ELF-1 (cell line): ENCODE measurements around the gene DDX49.
A peak's percentile ranks its signal among the peaks of the same experiment; 100 is the strongest.
"Not testable (repeated sequence)": the region's sequence is repeated elsewhere in the genome, so short reads cannot be mapped to it uniquely, and the experiment has no call there.

ENCODE experiments used
- DNase-seq: peaks from one replicate; pipeline ENCODE4 v3.0.0-alpha.2; 2016; ENCODE audit warnings: low read depth, low spot score

DDX49 gene

GRCh38 chr19:18941628-18942354, 22.3 kb downstream of the DDX49 start:
- DNase-seq, result no peak

GRCh38 chr19:18942692-18943091, 23.2 kb downstream of the DDX49 start:
- no peak for DNase-seq

GRCh38 chr19:18943465-18943864, 23.9 kb downstream of the DDX49 start:
- no peak for DNase-seq

- DNase-seq, result no peak
Measured at GRCh38 chr19:18945297-18945696, 25.8 kb downstream of the DDX49 start.

GRCh38 chr19:18946335-18946734, 26.8 kb downstream of the DDX49 start:
- DNase-seq, result no peak

GRCh38 chr19:18946918-18947317, 27.4 kb downstream of the DDX49 start:
- DNase-seq, result no peak

- no peak for DNase-seq
Measured at GRCh38 chr19:18948075-18948975, 28.8 kb downstream of the DDX49 start.

GRCh38 chr19:18948976-18949356, 29.5 kb downstream of the DDX49 start:
- no peak for DNase-seq

- DNase-seq, result no peak
Measured at GRCh38 chr19:18949858-18950257, 30.3 kb downstream of the DDX49 start.

GRCh38 chr19:18951721-18952281, 32.3 kb downstream of the DDX49 start:
- DNase-seq, result peak; percentile 83

- not testable (repeated sequence) for DNase-seq
Measured at GRCh38 chr19:18952364-18953003, 33.0 kb downstream of the DDX49 start.

- DNase-seq, result no peak
Measured at GRCh38 chr19:18954094-18954493, 34.6 kb downstream of the DDX49 start.

- no peak for DNase-seq
Measured at GRCh38 chr19:18955042-18955441, 35.5 kb downstream of the DDX49 start.

GRCh38 chr19:18960370-18960769, 40.9 kb downstream of the DDX49 start:
- no peak for DNase-seq

GRCh38 chr19:18961767-18962620, 42.5 kb downstream of the DDX49 start:
- peak; percentile 82 for DNase-seq

GRCh38 chr19:18964121-18964520, 44.6 kb downstream of the DDX49 start:
- DNase-seq, result no peak

GRCh38 chr19:18966307-18966706, 46.8 kb downstream of the DDX49 start:
- no peak for DNase-seq

- DNase-seq, result no peak
Measured at GRCh38 chr19:18967358-18968146, 48.0 kb downstream of the DDX49 start.

GRCh38 chr19:18969931-18970659, 50.6 kb downstream of the DDX49 start:
- DNase-seq, result no peak
